HG03159 (cell line): ENCODE results near the gene PKP2.
"Not testable (repeated sequence)": the region's sequence is repeated elsewhere in the genome, so short reads cannot be mapped to it uniquely, and the experiment has no call there.

ENCODE experiments used
- ATAC-seq: cut with Tn5 transposase; IDR thresholded peaks from one replicate; pipeline ENCODE4 v1.9.1; 2021; ENCODE audit warnings: mild to moderate bottlenecking, moderate library complexity; ENCODE audit not compliant: unreplicated experiment

The PKP2 gene

GRCh38 chr12:32897281-32897610 is 669 bp upstream of the PKP2 start:
- ATAC-seq = no peak

- ATAC-seq = no peak
Observed at GRCh38 chr12:32895688-32896431, 717 bp downstream of the PKP2 start.

GRCh38 chr12:32894566-32894965 is 2.0 kb downstream of the PKP2 start:
- no peak for ATAC-seq

- ATAC-seq = no peak
Observed at GRCh38 chr12:32893458-32893857, 3.1 kb downstream of the PKP2 start.

GRCh38 chr12:32893043-32893442 is 3.5 kb downstream of the PKP2 start:
- ATAC-seq = no peak

- not testable (repeated sequence) for ATAC-seq
Observed at GRCh38 chr12:32892369-32892768, 4.2 kb downstream of the PKP2 start.

- ATAC-seq = no peak
Observed at GRCh38 chr12:32891956-32892355, 4.6 kb downstream of the PKP2 start.

GRCh38 chr12:32891526-32891925 is 5.1 kb downstream of the PKP2 start:
- no peak for ATAC-seq

GRCh38 chr12:32889011-32889760 is 7.4 kb downstream of the PKP2 start:
- no peak for ATAC-seq

GRCh38 chr12:32887058-32887457 is 9.5 kb downstream of the PKP2 start:
- ATAC-seq = no peak

- no peak for ATAC-seq
Observed at GRCh38 chr12:32885831-32886230, 10.7 kb downstream of the PKP2 start.

GRCh38 chr12:32884962-32885361 is 11.6 kb downstream of the PKP2 start:
- no peak for ATAC-seq

- no peak for ATAC-seq
Observed at GRCh38 chr12:32881702-32882101, 14.9 kb downstream of the PKP2 start.

GRCh38 chr12:32881107-32881506 is 15.5 kb downstream of the PKP2 start:
- no peak for ATAC-seq

- not testable (repeated sequence) for ATAC-seq
Observed at GRCh38 chr12:32879066-32879465, 17.5 kb downstream of the PKP2 start.

- no peak for ATAC-seq
Observed at GRCh38 chr12:32877601-32878459, 18.7 kb downstream of the PKP2 start.

- no peak for ATAC-seq
Observed at GRCh38 chr12:32876004-32876403, 20.6 kb downstream of the PKP2 start.

GRCh38 chr12:32874975-32875374 is 21.6 kb downstream of the PKP2 start:
- no peak for ATAC-seq

GRCh38 chr12:32874078-32874477 is 22.5 kb downstream of the PKP2 start:
- ATAC-seq = no peak

- ATAC-seq = not testable (repeated sequence)
Observed at GRCh38 chr12:32872416-32872815, 24.2 kb downstream of the PKP2 start.

GRCh38 chr12:32870716-32871115 is 25.9 kb downstream of the PKP2 start:
- no peak for ATAC-seq

- ATAC-seq = no peak
Observed at GRCh38 chr12:32868885-32869284, 27.7 kb downstream of the PKP2 start.
